CD4-positive, alpha-beta T cell treated with Interleukin-21 for 1 hour (primary cell): ENCODE measurements around the gene PTTG1IP.
A peak's percentile ranks its signal among the peaks of the same experiment; 100 is the strongest.
"Not testable (repeated sequence)": the region's sequence is repeated elsewhere in the genome, so short reads cannot be mapped to it uniquely, and the experiment has no call there.

Source experiments
- DNase-seq: peaks from one replicate; pipeline ENCODE4 v3.0.0-alpha.2; 2020

Gene PTTG1IP

DNA sequence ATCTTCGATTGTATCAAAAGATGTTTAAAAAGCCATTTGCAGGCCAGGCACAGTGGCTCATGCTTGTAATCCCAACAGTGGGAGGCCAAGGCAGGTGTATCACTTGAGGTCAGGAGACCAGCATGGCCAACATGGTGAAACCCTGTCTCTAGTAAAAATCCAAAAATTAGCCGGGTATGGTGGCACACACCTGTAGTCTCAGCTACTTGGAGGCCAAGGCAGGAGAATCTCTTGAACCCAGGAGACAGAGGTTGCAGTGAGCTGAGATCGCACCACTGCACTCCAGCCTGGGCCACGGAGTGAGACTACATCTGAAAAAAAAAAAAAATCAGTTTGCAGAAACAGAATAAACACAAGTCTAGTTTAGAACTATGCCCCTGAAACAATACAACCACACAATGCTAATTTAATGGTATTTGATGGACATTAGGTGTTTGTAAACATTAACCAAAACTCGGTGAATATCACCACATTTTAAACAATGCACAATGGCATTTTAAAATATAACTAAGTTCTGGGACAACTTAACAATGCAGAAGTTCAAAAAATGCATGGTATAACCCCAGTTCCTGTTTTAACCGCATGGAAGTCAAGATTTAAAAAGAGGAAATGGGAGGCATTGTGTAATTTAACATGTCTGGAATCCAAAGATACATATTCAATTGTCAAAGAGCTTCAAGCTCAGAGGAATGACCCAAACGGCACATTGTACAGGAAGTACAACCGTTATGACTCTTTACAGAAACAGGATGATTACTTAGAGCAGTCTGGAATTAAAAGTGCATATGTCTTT is 7.1 kb upstream of the PTTG1IP start:
- peak; percentile 34 for DNase-seq

DNA sequence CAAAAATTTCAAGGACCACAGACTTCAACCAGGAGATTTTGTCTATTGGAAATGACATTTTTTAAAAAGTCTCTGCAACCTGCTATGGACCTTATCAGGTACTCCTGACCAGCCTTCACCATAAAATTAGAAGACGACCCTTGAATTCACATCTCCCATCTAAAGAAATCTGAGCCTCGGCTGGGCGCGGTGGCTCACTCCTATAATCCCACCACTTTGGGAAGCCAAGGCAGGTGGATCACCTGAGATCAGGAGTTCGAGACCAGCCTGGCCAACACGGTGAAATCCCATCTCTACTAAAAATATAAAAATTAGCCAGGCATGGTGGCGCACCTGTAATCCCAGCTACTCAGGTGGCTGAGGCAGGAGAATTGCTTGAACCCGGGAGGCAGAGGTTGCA is 5.7 kb upstream of the PTTG1IP start:
- DNase-seq = not testable (repeated sequence)

GRCh38 chr21:44878053-44878982 is 4.8 kb upstream of the PTTG1IP start:
- no peak for DNase-seq

DNA sequence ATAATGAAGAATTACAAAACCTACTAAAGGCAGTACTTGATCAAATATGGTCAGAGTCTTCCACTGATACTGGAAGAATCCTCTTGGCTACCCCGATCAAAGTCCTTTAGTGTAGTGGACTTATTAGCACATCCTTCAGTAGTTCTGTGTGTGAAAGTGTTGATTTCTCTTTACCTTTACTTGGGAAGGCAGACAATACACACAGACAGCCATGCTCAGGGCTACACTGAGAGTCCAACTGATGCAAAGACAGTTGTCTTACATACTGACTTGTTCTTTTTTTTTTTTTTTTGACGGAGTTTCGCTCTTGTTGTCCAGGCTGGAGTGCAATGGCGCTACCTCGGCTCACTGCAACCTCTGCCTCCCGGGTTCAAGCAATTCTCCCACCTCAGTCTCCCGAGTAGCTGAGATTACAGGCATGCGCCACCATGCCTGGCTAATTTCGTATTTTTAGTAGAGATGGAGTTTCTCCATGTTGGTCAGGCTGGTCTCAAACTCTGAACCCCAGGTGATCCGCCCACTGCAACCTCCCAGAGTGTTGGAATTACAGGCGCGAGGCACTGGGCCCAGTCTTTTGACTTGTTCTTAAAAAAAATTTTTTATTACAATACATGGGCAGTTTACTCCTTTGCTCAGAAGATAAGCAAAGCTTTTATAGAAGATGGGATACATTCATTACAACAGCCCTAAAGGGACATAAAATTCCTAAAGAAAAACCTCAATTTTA is 3.5 kb upstream of the PTTG1IP start:
- DNase-seq = no peak

- peak; percentile 39 for DNase-seq
These were observed 1.8 kb upstream of the PTTG1IP start for GRCh38 chr21:44875316-44875700.

DNA sequence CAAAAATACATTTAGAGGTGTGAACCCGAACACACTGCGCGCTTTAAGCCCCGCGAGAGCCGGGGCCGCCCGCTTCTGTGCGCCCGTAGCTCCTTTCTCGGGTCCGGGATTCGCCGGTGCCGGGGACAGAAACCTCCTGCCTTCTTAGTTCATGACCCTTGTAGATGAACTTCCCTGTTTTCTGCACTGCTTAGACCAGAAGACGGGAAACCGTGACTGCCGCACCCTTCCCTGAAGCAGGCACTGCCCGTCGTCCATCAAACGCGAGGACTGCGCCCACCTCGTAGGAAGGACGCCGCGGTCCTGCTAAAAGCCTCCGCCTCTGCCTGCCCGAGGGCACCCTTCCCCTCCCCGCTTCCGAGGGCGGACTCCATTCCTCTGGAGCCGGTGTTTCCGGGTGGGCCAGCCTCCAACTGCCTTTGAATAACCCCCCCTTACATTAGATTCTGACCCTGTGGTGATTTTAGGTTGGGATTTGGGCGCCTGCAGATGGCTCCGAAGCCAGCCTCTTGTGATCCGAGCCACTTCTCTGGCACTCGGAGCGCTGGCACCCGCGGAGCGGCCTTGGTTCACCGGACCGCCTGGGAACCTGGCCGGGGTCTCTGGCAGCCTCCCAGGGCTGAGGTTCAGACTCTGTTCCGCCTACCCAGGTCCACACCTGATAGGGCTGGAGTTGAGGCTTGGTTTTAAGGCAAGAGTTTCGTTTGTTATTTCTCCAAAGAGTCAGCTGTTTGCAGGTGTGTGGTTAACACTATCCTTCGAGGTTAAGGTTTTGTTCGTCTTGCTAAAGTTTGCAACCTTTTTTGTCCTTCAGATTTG is 1.2 kb upstream of the PTTG1IP start:
- peak; percentile 52 for DNase-seq

DNA sequence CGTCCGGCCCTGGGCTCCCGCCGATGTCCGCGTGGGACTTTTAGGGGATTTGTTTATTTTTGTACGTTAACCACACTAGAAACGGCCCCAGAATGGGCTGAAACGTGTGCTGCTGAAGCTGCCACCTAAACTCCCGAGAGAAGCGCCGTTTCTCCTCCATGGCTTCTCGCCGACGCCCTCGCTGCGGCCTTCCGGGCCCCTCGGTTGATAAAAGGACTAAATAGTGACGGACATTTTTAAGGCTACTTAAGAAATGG is 678 bp upstream of the PTTG1IP start:
- DNase-seq = no peak

- no peak for DNase-seq
These were observed 688 bp downstream of the PTTG1IP start for GRCh38 chr21:44872649-44873355.

GRCh38 chr21:44872323-44872648 is 1.2 kb downstream of the PTTG1IP start:
- DNase-seq = no peak

DNA sequence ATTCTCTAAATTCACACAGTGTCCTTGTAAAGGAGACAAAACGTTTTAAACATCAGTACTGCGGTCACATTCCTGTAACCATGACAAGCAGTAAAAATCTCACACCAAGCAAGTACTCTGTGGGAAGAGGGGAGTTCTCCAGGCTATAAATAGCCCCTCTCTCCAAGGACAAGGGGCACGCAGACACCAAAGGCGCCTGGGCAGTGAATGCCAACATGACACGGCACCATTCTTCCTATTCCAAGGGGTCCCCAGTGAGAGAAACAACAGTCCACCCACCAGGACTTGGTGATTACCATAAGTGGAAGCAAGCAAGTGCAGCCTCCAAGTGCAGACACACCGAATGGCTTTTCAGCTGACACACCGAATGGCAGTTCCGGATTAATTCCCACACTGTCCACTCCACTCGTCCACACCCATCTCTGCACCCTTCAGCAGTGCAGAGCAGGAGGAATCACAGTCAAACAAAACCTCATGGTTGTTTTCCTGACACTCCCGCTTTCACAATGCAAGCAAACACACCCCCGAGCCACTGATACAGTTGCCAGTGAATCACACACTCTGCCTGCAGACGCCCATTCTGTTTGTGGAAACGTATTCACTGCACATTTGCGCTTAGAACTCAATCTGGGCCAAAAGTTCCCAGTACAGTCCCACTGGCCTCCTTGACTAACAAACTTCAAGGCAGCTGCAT is 1.8 kb downstream of the PTTG1IP start:
- DNase-seq = no peak

- no peak for DNase-seq
These were observed 2.6 kb downstream of the PTTG1IP start for GRCh38 chr21:44870748-44871495.

GRCh38 chr21:44869781-44870747 is 3.4 kb downstream of the PTTG1IP start:
- peak; percentile 39 for DNase-seq

GRCh38 chr21:44868707-44869106 is 4.8 kb downstream of the PTTG1IP start:
- DNase-seq = no peak

DNA sequence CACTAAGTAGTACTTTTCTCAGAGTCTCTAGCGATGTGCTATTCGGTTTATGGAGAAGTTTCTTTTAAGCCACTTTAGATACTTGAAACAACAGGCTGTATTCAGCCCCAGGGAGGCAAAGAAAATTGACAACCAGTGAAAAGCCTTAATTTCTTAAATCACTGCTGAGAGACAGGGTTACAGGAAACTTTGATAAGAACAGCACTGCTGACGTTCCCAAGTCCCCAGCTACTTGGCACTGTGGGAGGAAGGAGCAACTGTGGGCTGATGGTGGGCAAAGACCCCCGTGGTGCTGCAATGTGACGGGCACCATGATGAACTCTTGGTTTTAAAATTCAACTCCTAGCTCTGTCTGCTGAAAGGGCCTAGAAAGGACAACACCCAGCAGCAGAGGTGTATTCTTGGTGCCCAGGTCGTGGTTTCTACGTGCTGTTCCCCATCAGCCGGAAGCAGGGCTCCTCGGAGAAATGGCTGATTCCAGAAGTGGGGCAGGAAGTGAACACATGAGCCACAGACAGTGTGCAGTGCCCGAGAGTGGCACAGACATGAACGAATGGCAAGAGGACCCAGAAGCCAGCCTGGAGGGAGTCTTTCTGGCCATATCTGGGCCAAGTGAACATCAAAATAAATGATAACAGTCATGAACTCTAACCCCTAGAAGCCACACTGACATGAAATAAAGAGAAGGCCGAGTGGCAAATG is 5.3 kb downstream of the PTTG1IP start:
- DNase-seq = peak; percentile 70

DNA sequence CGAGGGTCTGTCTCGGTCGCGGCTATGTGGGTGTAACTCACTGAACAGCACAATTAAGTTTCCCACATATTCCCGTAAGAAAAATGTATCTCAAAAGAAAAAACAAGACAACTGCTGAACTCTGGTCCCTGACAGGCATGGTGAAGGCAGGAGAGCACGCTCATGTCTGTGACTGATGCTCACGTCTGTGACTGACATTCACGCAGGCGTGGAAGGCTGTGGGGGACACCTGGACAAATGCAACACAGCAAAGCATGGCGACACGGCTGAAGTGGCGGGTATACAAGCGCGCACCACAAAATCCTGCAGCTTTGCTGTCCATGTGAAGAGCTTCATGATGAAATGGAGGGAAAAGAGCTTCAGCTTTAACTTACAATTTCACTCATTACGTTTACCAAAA is 6.0 kb downstream of the PTTG1IP start:
- DNase-seq = no peak

DNA sequence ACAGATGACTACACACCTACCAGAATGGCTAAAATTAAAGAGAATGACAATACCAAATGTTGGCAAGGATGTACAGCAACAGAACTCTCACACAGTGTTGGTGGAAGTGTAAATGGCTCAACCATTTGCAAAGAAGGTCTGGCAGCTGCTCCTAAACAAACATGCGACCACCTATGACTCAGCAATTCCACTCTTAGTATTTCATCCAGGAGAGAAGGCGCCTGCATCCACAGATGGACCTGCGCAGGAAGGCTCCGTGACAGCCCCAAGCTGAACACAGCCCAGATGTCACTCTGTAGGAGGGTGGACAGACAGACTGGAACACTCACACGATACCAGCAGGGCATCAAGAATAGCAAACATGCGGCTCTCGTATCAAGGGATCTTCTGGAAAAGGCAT is 6.7 kb downstream of the PTTG1IP start:
- DNase-seq = no peak

DNA sequence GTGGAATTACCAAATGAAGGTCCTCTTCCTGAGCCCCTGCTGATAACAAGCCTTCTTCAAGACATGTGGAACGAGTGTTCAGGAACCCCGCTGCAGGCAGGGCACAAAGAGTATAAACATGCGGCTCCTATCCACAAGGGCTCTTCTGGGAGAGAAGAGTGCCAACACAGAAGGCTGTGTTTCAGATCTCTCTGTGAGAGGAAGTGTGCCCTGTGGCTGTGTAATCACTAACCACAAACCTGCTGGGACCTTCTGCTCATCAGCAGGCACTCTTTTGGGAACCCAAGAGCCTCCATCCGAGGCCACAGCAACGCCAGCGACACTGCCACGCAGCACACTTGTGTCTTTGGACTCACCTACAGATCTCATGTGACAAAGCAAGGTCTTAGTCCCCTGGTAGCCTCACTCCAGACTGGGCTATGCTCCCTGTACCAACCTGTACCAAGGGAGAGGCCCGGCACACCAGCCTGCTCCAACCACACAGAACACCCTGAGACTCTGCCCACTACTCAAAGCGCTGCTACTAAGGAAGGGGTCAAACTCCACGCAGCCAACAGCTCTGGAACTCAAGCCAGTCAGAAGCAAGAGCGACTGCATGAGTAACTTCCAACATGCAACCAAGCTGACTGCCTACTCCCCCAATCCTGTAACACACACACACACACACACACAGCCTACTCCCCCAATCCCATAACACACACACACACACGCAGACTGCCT is 7.8 kb downstream of the PTTG1IP start:
- DNase-seq = peak; percentile 39
